Measurements from ENCODE around the gene POC1A. TPM values are rescaled to one million over a fixed set of nuclear protein-coding genes. Genes with fewer than 3 reads are reported as not detected.

Gene POC1A
- total and polyA plus RNA-seq, 10 of the 15 experiments (the other 5 are each of a cell fraction or from before 2014, with no cell fraction given), result 8.5 to 49.8 (median 23.5) TPM

DNA sequence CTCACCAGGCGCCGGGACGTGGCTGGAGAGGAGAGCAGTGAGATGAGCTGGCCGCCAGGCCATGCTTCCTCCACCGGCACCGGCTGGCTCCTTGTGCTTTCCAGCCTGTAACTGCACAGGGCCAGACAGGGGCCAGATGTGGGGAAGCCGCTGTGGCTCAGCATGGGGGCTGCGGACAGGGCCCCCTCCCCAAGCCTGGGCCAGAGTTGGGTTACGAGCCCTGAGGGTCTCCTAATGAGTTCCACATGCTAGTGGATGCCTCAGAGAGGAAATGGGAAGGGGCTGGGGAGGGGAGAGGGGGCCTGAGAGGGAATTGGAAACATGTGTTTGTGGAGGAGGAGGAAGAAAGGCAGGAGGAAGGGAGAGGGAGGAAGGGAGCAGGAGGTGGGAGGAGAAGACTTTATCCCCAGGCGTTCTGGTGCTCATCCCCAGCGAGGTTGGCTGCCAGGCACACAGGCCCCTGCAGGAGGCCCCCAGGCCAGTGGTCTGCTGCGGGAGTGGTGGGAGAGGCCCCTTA, 86.1 kb downstream of the POC1A start:
- no peak overlapping the region for H3K4me3 ChIP-seq
- ChIA-PET CTCF (no interaction called here), RAD21 (ENCODE audit: unreplicated experiment) (no interaction called here), SMC1A (ENCODE audit: uncharacterized antibody, unreplicated experiment) (no interaction called here), POLR2A (no interaction called here)
- in situ Hi-C loops (cut with MboI) (no loop called here), intact Hi-C loops (cut with micrococcal nuclease; ENCODE audit: unreplicated experiment) (no loop called here)
- no peak overlapping the region for H3K4me2 ChIP-seq (ENCODE audit: control insufficient read depth, insufficient read depth)
- no peaks in the 10 kb centered on the region; a peak in 1 of 4 replicates for H3K36me3 ChIP-seq (ENCODE audit: control insufficient read depth in 2 of 2, insufficient read depth in 2 of 2, low read length in 1 of 2)
- TF ChIP-seq HDGF (IDR thresholded peaks at IDR 0.05) (no peak), SMC3 (IDR thresholded peaks at IDR 0.05; ENCODE audit: borderline replicate concordance, low read length) (no peak), MEF2A (IDR thresholded peaks at IDR 0.05; ENCODE audit: insufficient read depth, low read depth, low read length) (no peak), FOXM1 (IDR thresholded peaks at IDR 0.05; ENCODE audit: low read depth, low read length) (no peak), HDAC6 (IDR thresholded peaks at IDR 0.05; ENCODE audit: unreplicated experiment) (no peak), TCF12 (IDR thresholded peaks at IDR 0.05; ENCODE audit: low read depth, low read length) (no peak), RAD51 (IDR thresholded peaks at IDR 0.05) (no peak)
- TF ChIP-seq, protein P1, sequence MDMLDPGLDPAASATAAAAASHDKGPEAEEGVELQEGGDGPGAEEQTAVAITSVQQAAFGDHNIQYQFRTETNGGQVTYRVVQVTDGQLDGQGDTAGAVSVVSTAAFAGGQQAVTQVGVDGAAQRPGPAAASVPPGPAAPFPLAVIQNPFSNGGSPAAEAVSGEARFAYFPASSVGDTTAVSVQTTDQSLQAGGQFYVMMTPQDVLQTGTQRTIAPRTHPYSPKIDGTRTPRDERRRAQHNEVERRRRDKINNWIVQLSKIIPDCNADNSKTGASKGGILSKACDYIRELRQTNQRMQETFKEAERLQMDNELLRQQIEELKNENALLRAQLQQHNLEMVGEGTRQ (IDR thresholded peaks at IDR 0.05; ENCODE audit: borderline replicate concordance, low read depth, low read length), result no peak
- TF ChIP-seq, protein P2, sequence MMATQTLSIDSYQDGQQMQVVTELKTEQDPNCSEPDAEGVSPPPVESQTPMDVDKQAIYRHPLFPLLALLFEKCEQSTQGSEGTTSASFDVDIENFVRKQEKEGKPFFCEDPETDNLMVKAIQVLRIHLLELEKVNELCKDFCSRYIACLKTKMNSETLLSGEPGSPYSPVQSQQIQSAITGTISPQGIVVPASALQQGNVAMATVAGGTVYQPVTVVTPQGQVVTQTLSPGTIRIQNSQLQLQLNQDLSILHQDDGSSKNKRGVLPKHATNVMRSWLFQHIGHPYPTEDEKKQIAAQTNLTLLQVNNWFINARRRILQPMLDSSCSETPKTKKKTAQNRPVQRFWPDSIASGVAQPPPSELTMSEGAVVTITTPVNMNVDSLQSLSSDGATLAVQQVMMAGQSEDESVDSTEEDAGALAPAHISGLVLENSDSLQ (IDR thresholded peaks at IDR 0.05), result no peak
- TF ChIP-seq, protein P3, sequence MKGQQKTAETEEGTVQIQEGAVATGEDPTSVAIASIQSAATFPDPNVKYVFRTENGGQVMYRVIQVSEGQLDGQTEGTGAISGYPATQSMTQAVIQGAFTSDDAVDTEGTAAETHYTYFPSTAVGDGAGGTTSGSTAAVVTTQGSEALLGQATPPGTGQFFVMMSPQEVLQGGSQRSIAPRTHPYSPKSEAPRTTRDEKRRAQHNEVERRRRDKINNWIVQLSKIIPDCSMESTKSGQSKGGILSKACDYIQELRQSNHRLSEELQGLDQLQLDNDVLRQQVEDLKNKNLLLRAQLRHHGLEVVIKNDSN (IDR thresholded peaks at IDR 0.05; ENCODE audit: borderline replicate concordance, extremely low read length, insufficient read depth, low read depth, low read length), result no peak
- H3K27me3 ChIP-seq (replicated peaks in 1 of 2; ENCODE audit: control insufficient read depth in 2 of 2, insufficient read depth in 2 of 2, low read length in 1 of 2), result no peaks in the 10 kb centered on the region
- H3K27ac ChIP-seq (ENCODE audit: control insufficient read depth, insufficient read depth), result no peak overlapping the region
- BruUV-seq (replicated peaks), result no TSS peak
- H3K79me2 ChIP-seq (ENCODE audit: control insufficient read depth, insufficient read depth, low read length), result no peaks in the 10 kb centered on the region
- H3K9me3 ChIP-seq (replicated peaks; ENCODE audit: control insufficient read depth, insufficient read depth, low read length), result no peaks in the 10 kb centered on the region
- no peak overlapping the region for H2AFZ ChIP-seq (ENCODE audit: control insufficient read depth, low read depth, low read length)
- ATAC-seq (no peak), FAIRE-seq (no peak), DNase-seq (ENCODE audit: low read depth, low spot score) (no peak)
- H3K9ac ChIP-seq (ENCODE audit: control insufficient read depth, insufficient read depth, low read length), result no peak overlapping the region
- H3K4me1 ChIP-seq (ENCODE audit: control insufficient read depth, insufficient read depth, low read length), result peaks cover under 1% of the 10 kb centered on the region
- WGBS (ENCODE audit: insufficient coverage, insufficient replicate concordance, low lambda C conversion rate, missing lambda C conversion rate), result 89% methylated on average over 12 of the region's 12 CpGs
- H4K20me1 ChIP-seq (ENCODE audit: control insufficient read depth, insufficient read depth), result no peaks in the 10 kb centered on the region

Measured in GM12878 (cell line).